DND-41 (cell line): Measurements from ENCODE around the gene TNFSF12.

Experiments
- ATAC-seq: fragments of 200-7000 bp; cut with Tn5 transposase; 3 replicates; pipeline ENCODE4 v1.9.1; 2021; ENCODE audit warnings: low read depth; ENCODE audit not compliant: insufficient read depth
- DNase-seq: peaks from one replicate; pipeline ENCODE4 v3.0.0-alpha.2; 2020
- H2AFZ ChIP-seq: 2 replicates; pipeline ENCODE4 v1.6.0; 2012; ENCODE audit warnings: low read depth, low read length
- H3K27ac ChIP-seq: 2 replicates; pipeline ENCODE4 v1.5.1; 2012; ENCODE audit warnings: low read length, inconsistent platforms
- H3K27me3 ChIP-seq: fragments of 200-600 bp; sonication (generic); 2 replicates; pipeline ENCODE4 v1.6.0; 2012; ENCODE audit warnings: low read length, mild to moderate bottlenecking, inconsistent platforms; ENCODE audit not compliant: insufficient read depth, poor library complexity
- H3K36me3 ChIP-seq: 2 replicates; pipeline ENCODE4 v1.5.1; 2012; ENCODE audit warnings: low read length, inconsistent platforms; ENCODE audit not compliant: insufficient read depth
- H3K4me1 ChIP-seq: 2 replicates; pipeline ENCODE4 v1.5.1; 2012; ENCODE audit warnings: mild to moderate bottlenecking, low read length; ENCODE audit not compliant: insufficient read depth
- H3K4me2 ChIP-seq: 2 replicates; pipeline ENCODE4 v1.6.0; 2012; ENCODE audit warnings: mild to moderate bottlenecking, moderate library complexity, low read length, inconsistent platforms; ENCODE audit not compliant: insufficient read depth
- H3K4me3 ChIP-seq, 2 experiments: fragments of 200-600 bp in 1 of 2; shearing (Covaris generic) in 1 of 2; 2 replicates each; pipeline ENCODE4 v1.5.1; 2012 to 2016; ENCODE audit warnings: inconsistent platforms in 2 of 2, low read length in 2 of 2, mild to moderate bottlenecking in 2 of 2, low read depth in 1 of 2, moderate library complexity in 1 of 2
- H3K79me2 ChIP-seq: 2 replicates; pipeline ENCODE4 v1.6.0; 2012; ENCODE audit warnings: low read length, inconsistent platforms; ENCODE audit not compliant: insufficient read depth
- H3K9ac ChIP-seq: 2 replicates; pipeline ENCODE4 v1.6.0; 2012; ENCODE audit warnings: low read depth, mild to moderate bottlenecking, inconsistent platforms, low read length, moderate library complexity
- H3K9me3 ChIP-seq: 2 replicates; pipeline ENCODE4 v1.5.1; 2012; ENCODE audit warnings: low read length, moderate library complexity, mild to moderate bottlenecking, inconsistent platforms; ENCODE audit not compliant: insufficient read depth, severe bottlenecking
- H4K20me1 ChIP-seq: 2 replicates; pipeline ENCODE4 v1.6.0; 2012; ENCODE audit warnings: low read length; ENCODE audit not compliant: insufficient read depth
- CTCF ChIP-seq: IDR thresholded peaks from 2 replicates; pipeline ENCODE4 v1.5.1; 2012; ENCODE audit warnings: borderline replicate concordance, low read length, moderate library complexity, mild to moderate bottlenecking; ENCODE audit not compliant: poor library complexity, severe bottlenecking; ENCODE audit errors: extremely low read depth
- EZH2 ChIP-seq: IDR thresholded peaks from 3 replicates; pipeline ENCODE4 v1.6.1; 2012; ENCODE audit warnings: borderline replicate concordance, low read depth, mild to moderate bottlenecking, moderate library complexity, low read length, inconsistent platforms; ENCODE audit not compliant: severe bottlenecking

The TNFSF12 gene

GRCh38 chr17:7563115-7563869, 14.4 kb downstream of the TNFSF12 start:
- Histone ChIP-seq H3K27me3 (no peaks in the 10 kb centered on the region), H3K9me3 (no peaks in the 10 kb centered on the region), H3K36me3 (peaks cover 50% of the 10 kb centered on the region), H3K4me1 (peaks cover 52% of the 10 kb centered on the region), H2AFZ (no peak overlapping the region), H3K27ac (peak overlapping the region; percentile 43; the same call in 1 of the 2 replicates), H4K20me1 (peaks cover 16% of the 10 kb centered on the region; the same call in 1 of the 2 replicates), H3K4me2 (peak overlapping the region; percentile 84), H3K4me3 (peak overlapping the region; percentile 44 to 79; a peak in 3 of 4 replicates), H3K79me2 (peaks cover 67% of the 10 kb centered on the region), H3K9ac (peak overlapping the region; percentile 91)
- TF ChIP-seq CTCF: no peak
- TF ChIP-seq EZH2: no peak
- no peak for DNase-seq
- no peak for ATAC-seq

- Histone ChIP-seq H3K36me3 (peaks cover 79% of the 10 kb centered on the region), H3K27me3 (no peaks in the 10 kb centered on the region), H3K27ac (no peak overlapping the region)
Measured at GRCh38 chr17:7569571-7569970, 20.7 kb downstream of the TNFSF12 start.

GRCh38 chr17:7570351-7570750, 21.5 kb downstream of the TNFSF12 start:
- no peak overlapping the region for H2AFZ ChIP-seq
- ATAC-seq: no peak
- H3K27me3 ChIP-seq: no peaks in the 10 kb centered on the region
- H4K20me1 ChIP-seq: peaks cover 27% of the 10 kb centered on the region
- no peak for TF ChIP-seq CTCF
- no peak for TF ChIP-seq EZH2
- no peak overlapping the region for H3K4me2 ChIP-seq
- H3K36me3 ChIP-seq: peaks cover 79% of the 10 kb centered on the region
- no peak for DNase-seq
- H3K79me2 ChIP-seq: peaks cover 74% of the 10 kb centered on the region
- H3K27ac ChIP-seq: no peak overlapping the region
- H3K9ac ChIP-seq: no peak overlapping the region
- H3K9me3 ChIP-seq: no peaks in the 10 kb centered on the region
- H3K4me3 ChIP-seq: no peak overlapping the region
- H3K4me1 ChIP-seq: peaks cover 46% of the 10 kb centered on the region

More at GRCh38 chr17:7569571-7569970, 20.7 kb downstream of the TNFSF12 start:
- peaks cover 25% of the 10 kb centered on the region for H4K20me1 ChIP-seq
- H3K4me1 ChIP-seq: peaks cover 46% of the 10 kb centered on the region
- H2AFZ ChIP-seq: no peak overlapping the region
- H3K79me2 ChIP-seq: peaks cover 74% of the 10 kb centered on the region
- no peaks in the 10 kb centered on the region for H3K9me3 ChIP-seq
- ATAC-seq (no peak), DNase-seq (no peak)
- H3K4me3 ChIP-seq: no peak overlapping the region
- H3K4me2 ChIP-seq: no peak overlapping the region
- TF ChIP-seq EZH2 (no peak), CTCF (no peak)
- H3K9ac ChIP-seq: no peak overlapping the region
